Amniotic stem cell (primary cell): ENCODE measurements around the gene FOXP1.

ENCODE experiments used
- DNase-seq: peaks from one replicate; lab custom pipeline; 2025; lab: John Stamatoyannopoulos, UW

The FOXP1 gene

DNA sequence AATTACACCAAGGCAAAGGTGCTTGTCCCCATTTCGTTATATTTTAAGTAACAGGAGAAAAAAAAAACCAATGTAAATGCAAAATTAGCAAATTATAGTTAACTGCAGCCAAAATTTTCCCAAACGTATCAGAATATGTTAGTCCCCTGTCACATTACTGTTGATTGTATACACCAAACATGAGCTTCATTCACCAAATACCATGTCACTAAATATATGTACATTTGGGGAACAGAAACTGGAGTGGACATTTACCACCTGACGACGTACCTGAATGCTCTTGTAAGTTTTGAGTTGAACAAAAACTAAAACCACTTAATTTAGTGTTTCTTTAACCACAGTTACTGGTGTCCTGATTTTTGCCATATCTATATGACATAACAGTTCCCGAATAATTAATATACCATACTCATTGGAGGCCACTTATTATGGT lies 3.3 kb upstream of the FOXP1 start:
- no peak for DNase-seq

DNA sequence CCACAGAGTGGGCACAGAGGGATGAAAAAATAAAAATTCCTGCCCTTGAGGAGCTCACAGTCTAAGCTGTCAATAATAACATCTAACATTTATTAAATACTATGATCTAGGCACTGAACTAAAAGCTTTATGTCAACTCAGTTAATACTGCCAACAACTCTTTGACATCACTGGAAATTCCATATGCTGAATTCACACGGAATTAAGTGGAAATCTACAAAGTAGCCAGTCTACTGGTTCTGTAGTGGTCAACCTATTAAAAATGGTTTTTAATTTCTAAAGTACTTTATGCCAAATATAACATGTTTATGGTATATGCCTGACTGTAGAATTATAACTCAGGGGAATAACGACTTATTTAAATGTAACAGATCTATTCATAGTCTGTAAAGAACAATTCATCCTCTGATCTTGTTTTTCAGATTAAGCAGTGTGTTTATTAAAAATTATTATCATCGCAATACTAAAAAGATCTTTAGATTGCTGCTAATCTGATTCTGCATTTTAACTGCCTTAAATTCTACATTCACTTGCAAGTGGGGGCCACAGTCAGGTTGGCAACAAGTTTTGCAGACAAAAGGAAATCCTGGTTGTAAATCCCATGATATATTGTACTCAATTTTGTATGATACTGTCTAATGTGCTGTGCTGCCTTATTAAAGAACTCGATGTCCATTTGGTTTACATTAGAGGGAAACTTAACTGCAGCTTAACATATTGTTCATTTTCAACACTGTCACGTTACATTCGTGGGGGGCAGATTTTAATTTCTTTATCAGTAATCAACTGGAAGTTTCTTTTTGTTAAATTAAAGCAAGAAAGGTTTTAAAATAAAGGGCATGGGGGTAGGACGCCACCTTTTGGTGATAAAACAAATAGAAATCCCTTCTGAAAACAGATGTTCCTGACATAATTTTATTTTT lies 2.6 kb upstream of the FOXP1 start:
- no peak for DNase-seq

DNA sequence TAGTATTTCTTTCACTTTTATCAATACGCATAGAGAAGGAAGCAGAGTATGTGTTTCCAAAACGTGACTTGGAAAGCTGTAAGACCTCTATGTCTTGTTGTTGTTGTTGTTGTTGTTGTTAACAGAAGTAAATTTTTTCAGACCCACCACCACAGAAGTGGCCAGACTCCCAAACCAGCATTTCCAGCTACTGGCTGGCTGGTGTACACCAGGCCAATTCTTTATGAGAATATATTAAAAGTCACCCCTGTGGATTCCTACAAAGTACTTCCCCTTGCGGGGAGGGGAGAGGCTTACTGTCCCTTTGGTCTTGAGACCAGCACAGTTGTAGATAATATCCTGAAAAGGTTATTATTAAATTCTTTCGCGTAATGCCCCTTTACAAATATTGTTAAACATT lies 1.6 kb upstream of the FOXP1 start:
- no peak for DNase-seq

DNA sequence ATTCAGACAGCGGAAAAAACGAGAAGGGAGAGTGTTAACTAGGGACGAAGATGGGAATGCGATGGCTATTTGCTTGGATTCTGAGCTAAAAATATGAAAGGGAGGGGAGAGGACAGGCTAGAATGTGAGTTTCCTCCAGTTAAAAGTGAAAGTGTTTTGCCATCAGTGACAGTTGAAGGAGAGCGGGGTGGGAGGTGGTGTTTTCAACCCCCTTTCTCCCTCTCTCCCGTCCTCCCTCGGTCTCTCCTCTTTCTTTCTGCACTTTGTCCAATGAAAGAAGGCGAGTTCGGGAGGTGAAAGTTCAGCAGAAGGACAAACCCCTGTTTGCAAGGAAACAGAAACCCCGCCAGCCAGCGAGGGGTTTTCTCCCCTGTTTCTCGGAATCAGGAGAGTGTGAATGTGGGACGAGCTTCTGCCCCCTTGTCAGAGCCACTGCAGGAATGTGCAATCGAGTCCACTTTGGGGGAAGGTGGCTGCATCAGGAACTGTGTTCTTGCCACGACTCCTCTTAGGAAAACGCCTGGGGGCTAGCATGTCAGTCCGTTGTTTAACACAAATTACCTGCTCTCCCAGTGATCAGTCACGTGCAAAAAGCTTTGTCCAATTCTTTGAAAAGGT lies 975 bp upstream of the FOXP1 start:
- DNase-seq: no peak

DNA sequence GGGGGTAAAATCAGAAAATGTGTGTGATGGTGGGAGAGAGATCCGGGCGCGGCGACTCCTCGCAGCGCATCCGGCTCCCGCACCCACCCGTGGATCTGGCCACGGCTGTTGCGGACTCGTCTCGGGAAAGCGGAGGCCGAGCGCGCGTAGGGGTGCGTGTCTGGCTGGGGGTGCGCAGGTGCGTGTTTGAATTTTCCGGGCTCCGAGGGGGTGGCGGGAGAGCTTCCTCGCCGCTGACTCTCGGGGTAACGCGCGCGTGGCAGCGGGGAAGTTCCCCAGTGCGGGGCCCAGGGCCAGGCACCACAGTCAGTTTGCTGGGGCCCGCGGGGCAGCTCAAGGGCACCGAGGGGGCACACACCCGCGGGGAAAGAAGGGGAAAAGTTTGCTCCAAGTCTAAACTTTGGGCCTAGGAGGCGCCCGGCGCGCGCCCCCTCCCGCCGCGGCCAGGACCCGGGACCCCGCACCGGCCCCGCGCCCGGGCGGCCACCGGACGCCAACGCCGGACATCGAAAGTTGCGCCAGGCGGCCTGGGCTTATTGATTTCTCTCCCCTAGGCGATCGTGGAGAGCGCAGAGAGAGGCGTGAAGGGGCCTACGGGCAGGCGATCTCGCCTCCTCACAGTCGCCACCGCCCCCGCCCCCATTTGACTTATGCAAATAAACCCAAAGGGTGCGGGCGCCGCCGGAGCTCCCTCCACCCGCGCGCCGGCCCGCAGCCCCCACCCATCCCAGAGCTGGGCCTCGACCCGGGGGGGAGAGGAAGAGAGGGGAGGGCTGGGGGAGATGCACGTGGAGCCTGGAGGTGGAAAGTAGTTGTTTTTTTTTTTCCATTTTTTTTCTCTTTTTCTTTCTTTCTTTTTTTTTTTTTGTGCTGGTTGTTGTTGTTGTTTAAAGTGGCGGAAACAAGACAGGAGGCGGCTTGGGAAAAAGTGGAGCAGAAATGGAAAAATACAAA lies 639 bp downstream of the FOXP1 start:
- DNase-seq: no peak

DNA sequence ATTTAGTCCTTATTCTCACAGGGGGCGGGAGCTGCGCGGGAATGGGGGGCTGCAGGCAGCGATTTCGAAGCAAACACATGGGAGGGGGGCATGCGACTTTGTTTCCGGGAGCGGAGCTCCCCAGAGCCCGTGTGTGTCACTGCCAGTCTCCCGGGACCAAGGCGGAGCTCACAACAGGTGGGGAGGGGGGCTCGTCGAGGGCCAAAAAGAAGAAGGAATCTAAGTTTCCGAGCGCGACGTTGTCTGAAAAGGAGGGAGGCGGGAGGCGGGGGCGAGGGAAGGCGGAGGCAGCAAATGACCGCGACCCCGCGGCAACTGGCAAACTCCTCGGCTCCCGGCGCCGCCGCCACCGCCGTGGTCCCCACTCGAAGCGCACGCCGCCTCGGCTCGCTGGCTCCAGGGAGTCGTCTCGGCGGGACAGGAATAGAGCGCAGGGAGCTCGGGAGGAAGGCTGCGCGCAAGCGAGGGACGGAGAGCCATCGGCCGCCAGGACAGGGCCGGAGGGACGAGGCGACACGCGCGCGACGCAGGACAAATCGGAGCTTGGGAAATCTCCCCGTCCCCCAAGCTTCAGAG lies 1.4 kb downstream of the FOXP1 start:
- DNase-seq: no peak

DNA sequence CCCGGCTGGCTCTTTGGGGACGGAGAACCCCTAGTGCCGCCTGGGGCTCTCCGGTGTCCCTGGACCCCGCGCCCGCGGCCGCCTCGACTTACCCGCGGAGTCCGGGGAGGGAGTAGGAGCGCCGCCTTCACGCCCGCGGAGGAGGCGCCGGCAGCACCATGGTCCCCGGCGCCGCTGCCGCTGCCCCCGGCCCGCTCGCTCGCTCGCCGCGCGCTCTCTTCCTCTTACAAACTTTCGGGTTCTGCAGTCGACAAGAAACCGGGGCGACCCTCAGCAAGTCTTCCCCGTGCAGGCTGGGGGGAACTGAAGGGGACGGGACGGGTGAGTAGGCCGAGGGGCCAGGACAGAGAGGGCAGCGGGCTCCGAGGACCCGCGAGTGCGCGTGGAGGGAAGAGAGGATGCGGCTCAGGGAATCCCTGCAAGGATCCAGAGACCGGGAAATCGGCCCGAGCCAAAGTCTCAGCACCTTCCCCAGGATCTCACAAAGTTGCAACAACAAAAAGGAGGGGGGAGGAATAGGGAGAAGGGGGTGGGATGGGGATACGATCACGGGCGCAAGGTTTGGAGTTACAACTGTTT lies 2.0 kb downstream of the FOXP1 start:
- no peak for DNase-seq

DNA sequence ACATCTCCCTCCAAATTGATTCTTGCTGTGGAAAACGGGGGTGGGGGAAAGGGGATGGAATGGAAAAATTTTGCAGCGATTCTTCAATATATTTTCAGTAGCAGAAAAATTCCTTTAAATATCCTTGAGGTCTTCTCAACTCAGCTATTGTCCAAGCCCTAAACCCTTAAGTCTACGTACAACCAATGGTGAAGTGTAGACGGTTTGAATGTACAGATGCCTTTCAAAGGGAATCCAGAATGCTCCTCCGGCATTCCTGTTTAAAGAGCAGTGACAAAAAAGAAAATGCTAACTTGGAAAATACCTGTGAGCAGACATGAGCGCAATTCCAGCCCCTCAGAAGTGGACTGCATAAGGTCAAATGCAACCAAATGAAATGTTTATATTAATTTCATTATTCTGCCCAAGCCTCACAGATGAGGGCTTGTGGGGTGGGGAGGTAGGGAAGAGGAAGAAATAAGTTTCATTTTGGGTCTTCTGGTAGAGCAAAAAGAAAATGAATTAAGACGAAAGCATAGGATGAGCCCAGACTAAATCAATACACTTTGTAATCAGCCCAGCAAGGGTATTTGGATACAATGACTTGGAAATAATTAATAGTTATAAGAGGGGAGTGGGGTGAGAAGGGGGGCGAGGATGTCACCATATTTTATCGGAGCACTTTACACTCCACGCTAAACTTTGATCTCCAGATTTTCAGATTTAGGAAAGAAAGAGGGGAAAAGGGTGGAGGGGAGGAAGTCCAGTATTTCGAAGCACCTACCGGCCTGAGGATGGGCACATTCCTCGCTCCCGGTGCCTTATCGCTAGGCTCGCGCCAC lies 2.7 kb downstream of the FOXP1 start:
- DNase-seq: no peak

DNA sequence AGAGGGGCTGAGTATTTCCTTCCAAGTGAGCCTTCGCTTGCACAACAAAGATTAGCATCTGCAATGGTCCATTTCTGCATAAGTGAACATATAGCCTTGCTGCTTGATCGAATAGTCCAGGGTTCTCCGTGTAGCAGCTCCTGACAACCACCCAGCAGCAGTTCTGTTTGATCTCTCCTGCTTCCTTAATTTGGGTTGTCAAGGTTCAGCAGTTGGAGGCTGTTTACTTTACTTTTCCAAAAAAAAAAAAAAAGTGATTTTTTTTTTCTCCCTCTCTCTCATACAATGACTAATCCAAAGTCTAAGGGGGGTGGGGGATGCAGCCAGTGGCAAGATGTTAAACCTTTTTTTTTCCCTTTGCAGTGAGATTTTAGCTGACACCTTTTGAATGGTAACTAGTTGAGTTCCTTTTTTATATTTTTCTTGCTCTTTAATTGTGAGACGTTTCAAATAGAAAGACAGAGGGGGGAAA lies 3.6 kb downstream of the FOXP1 start:
- no peak for DNase-seq

DNA sequence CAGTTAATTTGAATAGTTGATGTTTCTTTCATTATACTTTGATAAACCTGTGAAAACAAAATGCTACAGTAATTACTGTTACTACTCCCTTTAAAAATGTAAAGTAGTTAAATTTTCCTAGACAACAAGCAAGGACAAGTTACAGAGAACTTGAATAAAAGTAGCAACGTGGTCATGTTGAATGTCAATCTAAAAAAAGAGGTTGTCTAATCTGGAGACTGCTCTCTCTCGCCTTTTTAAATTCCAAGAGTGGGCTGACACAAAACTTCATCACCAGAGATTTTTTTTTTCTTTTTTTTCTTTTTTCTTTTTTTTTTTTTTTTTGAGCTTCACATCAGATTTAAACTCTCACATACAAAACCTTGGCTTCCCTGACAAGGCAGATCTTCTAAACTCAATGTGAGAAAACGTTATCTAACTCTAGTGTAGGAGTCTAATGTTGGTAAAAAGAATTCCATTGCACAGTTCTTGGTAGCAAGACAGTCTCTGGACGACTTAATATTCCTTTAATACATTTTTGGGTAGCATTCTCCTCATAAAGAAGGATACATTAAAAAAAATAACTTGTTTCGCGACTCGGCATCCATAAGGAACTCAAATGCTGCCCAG lies 4.1 kb downstream of the FOXP1 start:
- no peak for DNase-seq

DNA sequence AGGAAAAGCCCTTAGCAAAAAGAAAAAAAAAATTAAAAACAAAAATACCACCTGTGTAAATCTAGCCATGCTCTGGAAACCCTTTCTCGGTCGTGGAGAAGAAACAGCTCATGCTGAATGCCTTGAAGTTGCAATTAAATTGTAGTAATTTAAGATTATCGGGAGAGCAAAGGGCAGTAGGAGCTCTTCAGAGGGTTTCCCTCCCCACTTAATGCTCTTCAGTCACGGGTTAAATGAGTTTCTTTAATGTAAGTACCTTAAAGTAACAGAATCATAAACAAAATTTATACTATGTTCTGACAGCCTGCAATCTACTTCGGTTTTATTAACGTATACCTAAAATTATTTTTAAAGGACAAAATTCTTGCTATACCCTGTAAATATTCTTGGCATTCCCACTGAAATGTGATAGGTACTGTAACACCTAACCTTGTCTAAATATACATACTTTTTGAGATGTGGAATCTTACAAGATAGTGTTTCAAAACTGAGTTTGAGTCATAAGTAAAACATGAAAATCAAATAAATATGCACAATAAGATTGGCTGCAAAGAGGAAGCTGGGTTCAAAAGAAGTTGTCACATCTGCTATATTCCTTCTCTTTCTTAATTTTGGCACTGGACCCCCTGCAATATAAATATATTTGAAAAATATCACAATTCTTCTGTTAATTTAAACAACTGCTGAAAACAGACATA lies 5.3 kb downstream of the FOXP1 start:
- DNase-seq: no peak

DNA sequence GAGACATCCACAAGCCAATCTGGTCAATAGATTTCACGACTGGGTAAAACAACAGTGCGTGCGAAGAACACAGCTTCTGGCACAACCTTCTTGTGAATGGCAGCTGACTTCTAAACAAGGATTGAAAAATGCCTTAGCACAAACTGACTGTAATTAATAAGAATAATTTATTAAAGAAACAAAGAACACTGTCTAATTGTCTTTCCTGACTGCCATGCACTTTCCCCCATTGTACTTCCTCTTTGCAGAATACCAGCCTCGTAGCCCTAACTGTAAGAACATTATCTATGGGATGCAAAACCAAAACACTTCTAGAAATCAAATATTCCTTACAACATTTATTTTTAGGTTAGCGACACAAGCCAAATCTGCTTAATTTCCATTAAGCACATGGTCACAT lies 6.5 kb downstream of the FOXP1 start:
- DNase-seq: no peak

DNA sequence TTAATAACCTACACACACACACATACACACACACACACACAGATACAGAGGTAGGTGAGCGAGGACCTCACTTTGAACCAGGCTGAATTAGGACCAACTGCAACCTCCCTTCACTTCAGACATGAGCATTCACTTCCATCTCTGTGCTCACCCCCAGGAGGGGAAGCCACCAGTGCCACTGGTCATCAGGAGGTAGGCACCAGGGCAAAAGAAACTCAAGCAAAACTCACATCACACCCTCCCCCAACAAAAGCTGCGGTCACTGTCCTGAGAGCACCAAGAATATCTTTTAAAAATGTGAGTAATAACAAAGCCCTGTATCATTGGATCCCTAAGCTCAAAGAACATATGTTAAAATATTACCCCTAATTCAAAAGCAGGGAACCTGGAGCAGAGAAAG lies 8.1 kb downstream of the FOXP1 start:
- DNase-seq: no peak

DNA sequence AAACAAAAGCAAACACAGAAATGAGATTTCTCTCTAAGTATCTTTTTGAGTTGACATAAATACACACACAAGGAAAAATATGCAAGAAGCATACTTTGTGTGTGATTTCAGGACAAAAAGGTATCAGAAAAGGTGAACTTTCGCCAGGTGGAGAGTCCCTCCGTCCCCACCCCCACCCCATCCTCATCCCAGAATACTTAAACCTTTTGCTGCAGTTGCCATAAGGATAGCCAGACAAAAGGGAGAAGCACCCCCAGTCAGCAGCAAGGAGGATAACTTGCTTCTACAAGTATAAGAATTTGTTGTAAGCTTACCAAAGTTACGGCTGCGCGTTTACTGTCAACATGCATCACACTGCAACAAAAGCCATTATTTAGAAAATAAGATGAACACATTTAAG lies 10.3 kb downstream of the FOXP1 start:
- no peak for DNase-seq

DNA sequence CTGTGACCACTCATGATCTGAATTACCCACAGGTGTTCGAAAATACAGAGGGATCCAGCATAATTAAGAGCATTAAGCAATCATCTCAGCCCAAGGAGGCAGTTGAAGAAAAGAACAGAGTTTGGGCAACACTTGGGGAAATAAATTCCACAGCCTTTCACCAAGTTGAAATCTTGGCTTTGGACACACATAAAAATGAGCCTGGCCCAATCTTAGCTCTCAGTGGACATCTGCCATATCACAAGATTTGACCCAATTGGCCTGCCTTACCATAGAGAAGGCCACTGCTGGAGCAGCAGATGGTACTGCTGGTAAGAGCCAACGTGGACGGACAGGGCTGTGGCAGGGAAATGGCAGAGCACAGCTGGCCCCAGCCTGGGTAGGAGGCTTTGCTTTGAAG lies 13.0 kb downstream of the FOXP1 start:
- no peak for DNase-seq

DNA sequence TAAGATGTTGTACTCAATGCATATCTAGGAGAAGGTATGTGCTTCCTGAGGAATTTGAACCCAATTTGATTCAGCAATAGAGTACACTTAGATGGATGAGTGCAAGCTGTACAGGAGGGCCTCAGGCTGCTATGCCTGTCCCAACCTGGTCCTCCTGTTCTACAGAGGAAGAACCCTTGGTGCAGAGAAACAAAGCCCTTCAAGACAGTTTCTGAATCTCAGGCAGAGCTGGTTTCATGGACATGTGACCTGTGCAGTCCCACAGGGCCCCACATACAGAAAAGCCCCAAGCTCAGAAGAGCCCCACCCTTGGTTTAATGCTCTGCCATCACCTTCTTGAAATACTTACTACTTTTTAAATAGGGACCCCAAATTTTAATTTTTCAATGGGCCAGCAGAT lies 15.3 kb downstream of the FOXP1 start:
- no peak for DNase-seq

DNA sequence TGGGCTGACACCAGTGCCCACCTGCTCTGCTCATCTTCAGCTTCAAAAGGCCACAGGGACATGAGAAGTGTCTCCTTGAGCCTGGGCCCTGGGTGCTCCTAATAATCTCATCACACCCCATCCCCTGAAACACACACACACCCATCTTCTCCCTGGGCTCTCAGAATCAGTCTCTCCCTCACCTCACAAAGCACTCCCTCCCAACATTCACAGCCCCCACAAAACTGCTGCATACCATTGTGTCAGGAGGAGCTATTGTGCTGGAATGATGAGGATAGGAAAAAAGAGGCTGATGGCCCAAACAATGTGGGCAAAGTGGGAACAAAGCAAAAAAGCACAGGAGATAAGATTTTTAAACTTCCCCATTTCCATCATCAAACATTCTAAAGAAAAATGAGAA lies 16.8 kb downstream of the FOXP1 start:
- DNase-seq: no peak

DNA sequence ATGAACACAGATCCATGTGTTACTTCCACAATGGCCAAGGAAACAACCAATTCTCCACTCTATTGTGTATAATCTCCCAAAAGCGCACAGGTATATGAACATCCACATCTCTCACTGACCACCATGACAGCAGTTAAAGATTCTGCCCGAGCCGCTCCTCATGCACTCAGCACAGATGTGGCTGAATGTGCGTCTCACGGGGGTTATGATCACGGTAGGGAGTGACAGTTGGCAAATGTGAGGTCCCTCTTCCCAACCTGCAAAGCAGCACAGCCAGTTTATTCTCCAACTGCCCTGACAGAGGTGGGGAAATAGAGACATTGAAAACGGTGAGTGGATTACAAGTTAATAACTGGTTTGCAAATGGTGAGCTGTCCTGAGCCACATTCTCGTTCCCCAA lies 17.6 kb downstream of the FOXP1 start:
- DNase-seq: no peak

DNA sequence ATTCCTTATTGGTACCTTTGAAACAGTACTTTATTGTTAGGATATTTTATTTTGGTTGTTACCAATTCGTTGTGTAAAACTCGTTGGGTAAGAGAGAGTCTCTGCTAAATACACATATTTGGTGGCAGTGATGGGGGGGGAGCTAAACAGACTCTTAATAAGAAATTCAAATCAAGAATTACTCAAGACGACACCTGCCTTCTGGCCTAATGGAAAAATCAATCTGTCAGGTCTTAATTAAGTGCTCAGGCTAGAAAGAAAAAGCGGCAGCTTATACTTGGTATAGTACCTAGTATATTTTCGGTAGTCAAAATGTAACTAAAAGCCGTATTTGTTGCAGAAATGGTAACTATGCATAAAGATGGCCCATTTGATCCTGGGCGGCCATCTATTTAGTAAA lies 18.2 kb downstream of the FOXP1 start:
- no peak for DNase-seq

DNA sequence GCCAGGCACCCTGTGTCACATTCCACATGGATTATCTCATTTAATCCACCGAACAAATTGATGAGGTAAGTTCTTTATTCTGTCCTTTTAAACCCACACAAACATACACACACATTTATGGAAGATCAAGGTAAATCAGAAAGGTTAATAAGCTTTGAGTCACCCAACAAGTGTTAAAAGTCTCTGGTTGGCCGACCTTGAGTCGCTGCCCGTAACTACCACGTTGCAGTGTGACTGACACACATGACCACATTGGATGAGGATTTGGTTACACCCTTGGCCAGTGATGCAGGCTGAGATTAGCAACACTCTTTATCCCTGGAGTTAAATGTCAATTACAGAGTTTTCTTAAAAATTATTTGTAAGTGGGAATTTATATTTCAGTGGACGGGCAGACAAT lies 19.2 kb downstream of the FOXP1 start:
- DNase-seq: no peak
